Osteocyte (in vitro differentiated cells): ENCODE measurements around the gene MYO3B. TPM values are rescaled to one million over a fixed set of nuclear protein-coding genes. Genes with fewer than 3 reads are reported as not detected.

Experiments used
- DNase-seq: peaks from one replicate; pipeline ENCODE4 v3.0.0; 2021; ENCODE audit warnings: mixed read lengths; ENCODE audit not compliant: unreplicated experiment; ENCODE audit errors: extremely low spot score
- H3K27ac Mint-ChIP-seq: one replicate; pipeline ENCODE4 v1.8.0; 2021; ENCODE audit warnings: mild to moderate bottlenecking, mixed read lengths; ENCODE audit not compliant: unreplicated experiment
- H3K27me3 Mint-ChIP-seq: one replicate; pipeline ENCODE4 v1.8.0; 2021; ENCODE audit warnings: mixed read lengths; ENCODE audit not compliant: unreplicated experiment
- H3K36me3 Mint-ChIP-seq: one replicate; pipeline ENCODE4 v1.8.0; 2021; ENCODE audit warnings: mixed read lengths; ENCODE audit not compliant: unreplicated experiment
- H3K4me1 Mint-ChIP-seq: one replicate; pipeline ENCODE4 v1.8.0; 2021; ENCODE audit warnings: mixed read lengths; ENCODE audit not compliant: unreplicated experiment
- H3K4me3 Mint-ChIP-seq: one replicate; pipeline ENCODE4 v1.8.0; 2021; ENCODE audit warnings: mild to moderate bottlenecking, moderate library complexity, mixed read lengths; ENCODE audit not compliant: unreplicated experiment
- H3K9me3 Mint-ChIP-seq: one replicate; pipeline ENCODE4 v1.8.0; 2021; ENCODE audit warnings: mixed read lengths; ENCODE audit not compliant: unreplicated experiment
- total RNA-seq: library from RNA; stranded (reverse); gene quantifications from 2 replicates; pipeline ENCODE4 v1.2.1, GENCODE V29; 2021
- TF ChIP-seq, protein P1 (sequence below): fragments of 200-600 bp; sonication (generic); IDR thresholded peaks from 2 replicates; pipeline ENCODE4 v1.5.0; 2021; ENCODE audit warnings: antibody characterized with exemption, mild to moderate bottlenecking, moderate library complexity

MYO3B gene
- total RNA-seq, 1 donor from 2014 or later: not detected

- Mint-ChIP-seq H3K9me3 (no peaks in the 10 kb centered on the region), H3K4me3 (no peak overlapping the region), H3K27me3 (peaks cover 39% of the 10 kb centered on the region), H3K4me1 (peaks cover 23% of the 10 kb centered on the region), H3K27ac (no peak overlapping the region), H3K36me3 (no peaks in the 10 kb centered on the region)
- TF ChIP-seq, protein P1, sequence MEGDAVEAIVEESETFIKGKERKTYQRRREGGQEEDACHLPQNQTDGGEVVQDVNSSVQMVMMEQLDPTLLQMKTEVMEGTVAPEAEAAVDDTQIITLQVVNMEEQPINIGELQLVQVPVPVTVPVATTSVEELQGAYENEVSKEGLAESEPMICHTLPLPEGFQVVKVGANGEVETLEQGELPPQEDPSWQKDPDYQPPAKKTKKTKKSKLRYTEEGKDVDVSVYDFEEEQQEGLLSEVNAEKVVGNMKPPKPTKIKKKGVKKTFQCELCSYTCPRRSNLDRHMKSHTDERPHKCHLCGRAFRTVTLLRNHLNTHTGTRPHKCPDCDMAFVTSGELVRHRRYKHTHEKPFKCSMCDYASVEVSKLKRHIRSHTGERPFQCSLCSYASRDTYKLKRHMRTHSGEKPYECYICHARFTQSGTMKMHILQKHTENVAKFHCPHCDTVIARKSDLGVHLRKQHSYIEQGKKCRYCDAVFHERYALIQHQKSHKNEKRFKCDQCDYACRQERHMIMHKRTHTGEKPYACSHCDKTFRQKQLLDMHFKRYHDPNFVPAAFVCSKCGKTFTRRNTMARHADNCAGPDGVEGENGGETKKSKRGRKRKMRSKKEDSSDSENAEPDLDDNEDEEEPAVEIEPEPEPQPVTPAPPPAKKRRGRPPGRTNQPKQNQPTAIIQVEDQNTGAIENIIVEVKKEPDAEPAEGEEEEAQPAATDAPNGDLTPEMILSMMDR: no peak
- DNase-seq: no peak
Measured at GRCh38 chr2:170245312-170245711, 67.4 kb downstream of the MYO3B start.

GRCh38 chr2:170247333-170247732 is 69.4 kb downstream of the MYO3B start:
- no peak overlapping the region for H3K4me3 Mint-ChIP-seq
- H3K27me3 Mint-ChIP-seq: peaks cover 29% of the 10 kb centered on the region
- no peaks in the 10 kb centered on the region for H3K9me3 Mint-ChIP-seq
- H3K4me1 Mint-ChIP-seq: peaks cover 12% of the 10 kb centered on the region
- DNase-seq: no peak
- TF ChIP-seq, protein P1: no peak
- no peak overlapping the region for H3K27ac Mint-ChIP-seq
- no peaks in the 10 kb centered on the region for H3K36me3 Mint-ChIP-seq

GRCh38 chr2:170247882-170248393 is 70.0 kb downstream of the MYO3B start:
- Mint-ChIP-seq H3K36me3 (no peaks in the 10 kb centered on the region), H3K27me3 (peaks cover 34% of the 10 kb centered on the region), H3K27ac (no peak overlapping the region), H3K4me3 (no peak overlapping the region), H3K9me3 (no peaks in the 10 kb centered on the region), H3K4me1 (peaks cover 8% of the 10 kb centered on the region)
- TF ChIP-seq, protein P1: no peak
- no peak for DNase-seq

GRCh38 chr2:170248574-170249393 is 70.8 kb downstream of the MYO3B start:
- Mint-ChIP-seq H3K4me1 (peaks cover under 1% of the 10 kb centered on the region), H3K4me3 (no peak overlapping the region)
- TF ChIP-seq, protein P1: no peak

GRCh38 chr2:170249761-170250160 is 71.8 kb downstream of the MYO3B start:
- no peak for DNase-seq
- no peak overlapping the region for H3K4me3 Mint-ChIP-seq
- no peaks in the 10 kb centered on the region for H3K4me1 Mint-ChIP-seq
- H3K27me3 Mint-ChIP-seq: peaks cover 40% of the 10 kb centered on the region
- H3K9me3 Mint-ChIP-seq: no peaks in the 10 kb centered on the region
- H3K27ac Mint-ChIP-seq: no peak overlapping the region
- TF ChIP-seq, protein P1: no peak
- no peaks in the 10 kb centered on the region for H3K36me3 Mint-ChIP-seq

More at GRCh38 chr2:170248574-170249393, 70.8 kb downstream of the MYO3B start:
- no peak for DNase-seq
- Mint-ChIP-seq H3K36me3 (no peaks in the 10 kb centered on the region), H3K9me3 (no peaks in the 10 kb centered on the region), H3K27ac (no peak overlapping the region), H3K27me3 (peaks cover 40% of the 10 kb centered on the region)
